ENCODE results near the gene RPL11.

GRCh38 chr1:23732363-23733224 is 41.0 kb downstream of the RPL11 start:
- TF ChIP-seq CTCF (IDR thresholded peaks at IDR 0.05 in 4 of 5, conservative IDR thresholded peaks at IDR 0.05 in 1 of 5) = no peak
- no peak for TF ChIP-seq POLR2A (IDR thresholded peaks at IDR 0.05)

Data from gastrocnemius medialis (tissue), 4 donors.